K562 (cell line): ENCODE measurements around the gene EPHB1. TPM values are rescaled to one million over a fixed set of nuclear protein-coding genes. Genes with fewer than 3 reads are reported as not detected.
A peak's percentile ranks its signal among the peaks of the same experiment; 100 is the strongest.

ENCODE experiments used
- ATAC-seq: fragments of 200-7000 bp; cut with Tn5 transposase; 3 replicates; pipeline ENCODE4 v1.9.1; 2020; ENCODE audit warnings: moderate library complexity
- BruUV-seq: library from RNA; stranded (reverse); fragments of 400-500 nt; replicated peaks from 2 replicates; lab custom pipeline; 2021; lab: Mats Ljungman, UMichigan
- CTCF ChIA-PET: fragments of 300-600 bp; formaldehyde crosslinking; extraction: SDS; loops from one replicate; lab custom pipeline; 2021; ENCODE audit warnings: low intra/inter-chr PET ratio; lab: Yijun Ruan, JAX
- POLR2A ChIA-PET: fragments of 300-600, 350-650 bp; sonication (Branson Sonifier 250); formaldehyde crosslinking; extraction: SDS; loops from one replicate; lab custom pipeline; 2021; ENCODE audit warnings: antibody characterized with exemption, inconsistent platforms; lab: Yijun Ruan, JAX
- DNase-seq, 4 experiments: peaks; one replicate each; pipeline versions ENCODE4 v3.0.0 to v3.0.0-alpha.2; 2011 to 2018; ENCODE audit warnings: low spot score in 3 of 4, mixed read lengths in 3 of 4; ENCODE audit errors: extremely low read depth in 1 of 4
- FAIRE-seq: peaks from 2 replicates; lab custom pipeline; 2011; peaks lifted over from hg19 to GRCh38; lab: Jason Lieb, UNC
- H2AFZ ChIP-seq: 2 replicates; pipeline ENCODE4 v1.6.0; 2011; ENCODE audit warnings: low read depth, low read length, control low read depth, inconsistent platforms
- H3K27ac ChIP-seq: fragments of 200-600 bp; 3 replicates; pipeline ENCODE4 v1.8.0; 2011; ENCODE audit warnings: low read depth, mild to moderate bottlenecking, control low read depth, inconsistent platforms, low read length, moderate library complexity, mixed read lengths; ENCODE audit errors: extremely low read depth
- H3K27me3 ChIP-seq, 2 experiments: fragments of 300-600 bp in 1 of 2; 2 replicates in 1 of 2; 3 replicates in 1 of 2; pipeline versions ENCODE4 v1.6.0 to v1.8.0; 2011; ENCODE audit warnings: inconsistent platforms in 2 of 2, low read length in 2 of 2, mild to moderate bottlenecking in 1 of 2, mixed read lengths in 1 of 2, moderate library complexity in 1 of 2; ENCODE audit not compliant: control insufficient read depth in 2 of 2, insufficient read depth in 2 of 2
- H3K36me3 ChIP-seq: fragments of 300-600 bp; 3 replicates; pipeline ENCODE4 v1.8.0; 2011; ENCODE audit warnings: mild to moderate bottlenecking, low read length, inconsistent platforms; ENCODE audit not compliant: control insufficient read depth, insufficient read depth
- H3K4me1 ChIP-seq, 2 experiments: fragments of 200-600 bp in 1 of 2; replicated peaks in 1 of 2; 2 replicates in 1 of 2; 3 replicates in 1 of 2; pipeline versions ENCODE4 v1.5.1 to v1.8.0; 2011; ENCODE audit warnings: inconsistent platforms in 2 of 2, low read length in 2 of 2, mild to moderate bottlenecking in 1 of 2, mixed read lengths in 1 of 2, moderate library complexity in 1 of 2; ENCODE audit not compliant: control insufficient read depth in 2 of 2, insufficient read depth in 2 of 2
- H3K4me2 ChIP-seq: 2 replicates; pipeline ENCODE4 v1.6.1; 2011; ENCODE audit warnings: low read length, control low read depth, inconsistent platforms, mixed read lengths; ENCODE audit not compliant: insufficient read depth
- H3K4me3 ChIP-seq: fragments of 200-600 bp; sonication (generic), shearing (Covaris generic); 2 replicates; pipeline ENCODE4 v1.5.1; 2016; ENCODE audit warnings: control low read depth, inconsistent platforms
- H3K79me2 ChIP-seq: fragments of 200-600 bp; 3 replicates; pipeline ENCODE4 v1.8.0; 2011; ENCODE audit warnings: low read length, inconsistent platforms; ENCODE audit not compliant: control insufficient read depth, insufficient read depth
- H3K9ac ChIP-seq, 2 experiments: 2 replicates each; pipeline versions ENCODE4 v1.6.0 to v1.6.1; 2011; ENCODE audit warnings: low read depth in 2 of 2, low read length in 2 of 2, control low read depth in 1 of 2, inconsistent platforms in 1 of 2, mild to moderate bottlenecking in 1 of 2, mixed read lengths in 1 of 2; ENCODE audit not compliant: insufficient read depth in 1 of 2
- H3K9me1 ChIP-seq: one replicate; pipeline ENCODE4 v1.6.0; 2011; ENCODE audit warnings: inconsistent platforms, mild to moderate bottlenecking, low read length, moderate library complexity; ENCODE audit not compliant: control insufficient read depth, insufficient read depth
- H3K9me3 ChIP-seq: replicated peaks from 2 replicates; pipeline ENCODE4 v1.5.1; 2011; ENCODE audit warnings: low read depth, low read length, inconsistent platforms; ENCODE audit not compliant: control insufficient read depth, insufficient read depth
- H4K20me1 ChIP-seq: replicated peaks from 2 replicates; pipeline ENCODE4 v1.6.1; 2011; ENCODE audit warnings: low read length, inconsistent platforms, mixed read lengths; ENCODE audit not compliant: control insufficient read depth, insufficient read depth
- ARID2 ChIP-seq: fragments of 450-650 bp; IDR thresholded peaks from 2 replicates; pipeline ENCODE4 v1.6.1; 2017; ENCODE audit warnings: antibody characterized with exemption, mild to moderate bottlenecking
- IFI16 ChIP-seq: fragments of 250-450 bp; sonication (Bioruptor Pico); IDR thresholded peaks from 2 replicates; pipeline ENCODE4 v2.1.2; 2022; ENCODE audit warnings: mild to moderate bottlenecking, inconsistent platforms
- MED1 ChIP-seq: sonication (generic); formaldehyde crosslinking; IDR thresholded peaks from 2 replicates; pipeline ENCODE4 v1.8.1; 2023; ENCODE audit warnings: missing genetic modification reagents, borderline replicate concordance
- RBM25 ChIP-seq: fragments of 200-400 bp; formaldehyde crosslinking; IDR thresholded peaks from 2 replicates; pipeline ENCODE4 v1.6.1; 2018; ENCODE audit warnings: low read length, low read depth, moderate library complexity; ENCODE audit not compliant: severe bottlenecking
- SMARCA5 ChIP-seq: fragments of 450-650 bp; IDR thresholded peaks from 2 replicates; pipeline ENCODE4 v1.6.1; 2016
- TAF7 ChIP-seq: fragments of 450-650 bp; IDR thresholded peaks from 2 replicates; pipeline ENCODE4 v1.6.1; 2016; ENCODE audit warnings: missing genetic modification characterization, missing compliant biosample characterization
- TEAD1 ChIP-seq, 2 experiments: fragments of 450-650 bp in 1 of 2; sonication (generic) in 1 of 2; formaldehyde crosslinking; IDR thresholded peaks; 2 replicates each; pipeline versions ENCODE4 v1.4.0 to v1.8.0; 2020 to 2022; ENCODE audit warnings: mild to moderate bottlenecking in 2 of 2, missing genetic modification reagents in 1 of 2
- TGIF2 ChIP-seq: sonication (generic); formaldehyde crosslinking; IDR thresholded peaks from 2 replicates; pipeline ENCODE4 v1.8.1; 2022; ENCODE audit warnings: mild to moderate bottlenecking, missing genetic modification reagents, moderate library complexity
- WGBS: fragments of 100-300 bp; shearing (Covaris generic); methylation state at CpG from one replicate; pipeline ENCODE4 v1.1.6; 2016; ENCODE audit warnings: low coverage, mixed read lengths; ENCODE audit not compliant: insufficient coverage; ENCODE audit errors: missing lambda C conversion rate; 5-methylcytosine and 5-hydroxymethylcytosine counted together
- in situ Hi-C: fragments of 300-500 bp; cut with MboI; formaldehyde crosslinking; loops from 4 replicates; pipeline ENCODE4 v1.15.0; 2018; ENCODE audit warnings: inconsistent platforms, mixed read lengths
- intact Hi-C: fragments of 100-400 bp; cut with micrococcal nuclease; formaldehyde crosslinking; loops from 2 replicates; pipeline ENCODE4 v1.14.2; 2022
- polyA plus RNA-seq, 8 experiments: library from polyadenylated mRNA; depleted of rRNA in 4 of 8; stranded (reverse) in 5 of 8; unstranded in 3 of 8; fragments of >200 nt; fragmentation: Nextera tagmentation in 2 of 8; fragmentation: Illumina TruSeq in 1 of 8; extraction: Ambion mirVana in 2 of 8; extraction: Trizol in 1 of 8; gene quantifications; 2 replicates each; pipeline versions ENCODE4 v1.2.1 to v1.2.3, GENCODE V29; 2011 to 2014; ENCODE audit warnings: inconsistent platforms in 1 of 8, missing spikeins in 1 of 8
- total RNA-seq, 7 experiments: library from RNA; depleted of rRNA in 6 of 7; stranded (reverse); fragments of >200 nt in 6 of 7; fragmentation: Illumina TruSeq in 2 of 7; extraction: Trizol in 2 of 7; gene quantifications; 2 replicates each; pipeline versions ENCODE4 v1.2.1 to v1.2.3, GENCODE V29; 2011 to 2021; ENCODE audit warnings: low replicate concordance in 1 of 7

Gene EPHB1
- total and polyA plus RNA-seq, 9 of the 15 experiments (the other 6 are each of a cell fraction or from before 2014, with no cell fraction given) = 0.29 TPM; not detected in 8

GRCh38 chr3:135155228-135155627 is 360.2 kb downstream of the EPHB1 start:
- no peak overlapping the region for H3K9ac ChIP-seq
- H3K79me2 ChIP-seq = no peaks in the 10 kb centered on the region
- intact Hi-C loops = no loop called here
- FAIRE-seq = no peak
- 0% methylated on average over 4 of the region's 4 CpGs for WGBS
- DNase-seq = no peak
- TF ChIP-seq TGIF2 (no peak), IFI16 (no peak), MED1 (CRISPR knock-in tag) (no peak), TAF7 (tag) (no peak), SMARCA5 (peak; percentile 25; the same call in 1 of the 2 replicates), RBM25 (peak; percentile 10), TEAD1 (CRISPR knock-in tag; IDR thresholded peaks at IDR 0.05) (no peak), ARID2 (no peak)
- TF ChIP-seq, all 486 proteins: peak for 2
- ATAC-seq = no peak
- Histone ChIP-seq H3K4me1 (no peaks in the 10 kb centered on the region; a peak in 1 of 5 replicates), H3K4me2 (no peak overlapping the region), H3K9me3 (no peaks in the 10 kb centered on the region), H3K36me3 (no peaks in the 10 kb centered on the region), H3K4me3 (no peak overlapping the region), H4K20me1 (no peaks in the 10 kb centered on the region), H3K27me3 (no peaks in the 10 kb centered on the region), H3K9me1 (no peaks in the 10 kb centered on the region), H3K27ac (no peak overlapping the region), H2AFZ (no peak overlapping the region)
- ChIA-PET POLR2A (interaction anchor here (0.7 kb wide), 1 partner anchor 90 kb away, joined by 3 read pairs; no protein-coding TSS in a partner anchor), CTCF (no interaction called here)
- in situ Hi-C loops = no loop called here
- no TSS peak for BruUV-seq
